Astrocyte (in vitro differentiated cells and primary cell): ENCODE data around the gene LEFTY2.

ENCODE experiments used
- EZH2 ChIP-seq: IDR thresholded peaks from 2 replicates; pipeline ENCODE4 v1.6.1; 2012; ENCODE audit warnings: mild to moderate bottlenecking, low read length, inconsistent platforms; ENCODE audit not compliant: insufficient read depth
- TF ChIP-seq, protein P1 (sequence below): IDR thresholded peaks from 2 replicates; pipeline ENCODE4 v1.5.1; 2011; ENCODE audit warnings: low read depth, mild to moderate bottlenecking, inconsistent platforms, low read length, moderate library complexity; ENCODE audit not compliant: insufficient read depth

DNA sequence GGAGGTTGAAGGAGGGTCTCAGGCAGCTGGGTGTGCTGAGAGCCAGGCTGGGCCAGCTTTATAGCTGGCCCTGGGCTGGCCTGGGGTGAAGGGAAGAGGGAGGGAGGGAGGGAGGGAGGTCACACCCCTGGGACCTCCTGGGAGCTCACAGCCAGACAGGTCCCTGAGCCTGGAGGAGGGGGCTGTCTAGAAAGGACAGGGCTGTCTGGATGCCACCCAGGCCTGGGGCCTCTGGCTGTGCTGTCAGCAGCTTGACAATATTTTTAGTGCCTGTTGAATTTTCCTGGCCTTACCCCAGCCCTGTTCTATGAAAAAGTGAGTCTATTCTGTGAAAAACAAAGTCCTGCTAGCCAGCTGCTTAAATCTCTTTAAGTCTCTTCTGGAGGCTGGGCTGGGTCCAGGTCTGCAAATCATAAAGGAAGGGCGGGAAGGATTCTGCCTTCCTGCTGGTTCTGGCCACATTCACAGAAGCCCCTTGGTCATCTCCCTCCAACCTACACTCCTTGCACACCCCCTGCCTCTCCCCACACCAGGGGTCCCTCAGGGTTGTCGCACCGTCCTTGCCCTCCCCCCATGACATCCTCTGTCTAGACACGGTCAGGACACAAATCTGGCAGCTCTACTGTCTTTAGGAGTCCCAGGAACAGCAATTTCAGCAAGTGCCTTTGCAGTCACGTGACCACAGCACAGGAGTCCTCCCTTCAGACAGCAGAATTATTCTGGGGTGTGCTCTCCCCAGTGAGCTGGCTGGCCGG lies at the start of gene LEFTY2:
- TF ChIP-seq, protein P1, sequence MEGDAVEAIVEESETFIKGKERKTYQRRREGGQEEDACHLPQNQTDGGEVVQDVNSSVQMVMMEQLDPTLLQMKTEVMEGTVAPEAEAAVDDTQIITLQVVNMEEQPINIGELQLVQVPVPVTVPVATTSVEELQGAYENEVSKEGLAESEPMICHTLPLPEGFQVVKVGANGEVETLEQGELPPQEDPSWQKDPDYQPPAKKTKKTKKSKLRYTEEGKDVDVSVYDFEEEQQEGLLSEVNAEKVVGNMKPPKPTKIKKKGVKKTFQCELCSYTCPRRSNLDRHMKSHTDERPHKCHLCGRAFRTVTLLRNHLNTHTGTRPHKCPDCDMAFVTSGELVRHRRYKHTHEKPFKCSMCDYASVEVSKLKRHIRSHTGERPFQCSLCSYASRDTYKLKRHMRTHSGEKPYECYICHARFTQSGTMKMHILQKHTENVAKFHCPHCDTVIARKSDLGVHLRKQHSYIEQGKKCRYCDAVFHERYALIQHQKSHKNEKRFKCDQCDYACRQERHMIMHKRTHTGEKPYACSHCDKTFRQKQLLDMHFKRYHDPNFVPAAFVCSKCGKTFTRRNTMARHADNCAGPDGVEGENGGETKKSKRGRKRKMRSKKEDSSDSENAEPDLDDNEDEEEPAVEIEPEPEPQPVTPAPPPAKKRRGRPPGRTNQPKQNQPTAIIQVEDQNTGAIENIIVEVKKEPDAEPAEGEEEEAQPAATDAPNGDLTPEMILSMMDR: no peak
- TF ChIP-seq EZH2: no peak
